GM23248 (cell line): ENCODE results near the gene RASGRP1.

Source experiments
- EZH2 ChIP-seq: fragments of 200-600 bp; sonication (generic); IDR thresholded peaks from 2 replicates; pipeline ENCODE4 v1.6.1; 2018; ENCODE audit warnings: antibody characterized with exemption, mild to moderate bottlenecking; ENCODE audit not compliant: insufficient read depth, poor library complexity, severe bottlenecking
- EZH2phosphoT487 ChIP-seq: fragments of 200-600 bp; sonication (generic); IDR thresholded peaks from 2 replicates; pipeline ENCODE4 v1.6.1; 2018; ENCODE audit warnings: antibody characterized with exemption, moderate library complexity, mild to moderate bottlenecking, low read depth; ENCODE audit not compliant: insufficient read depth

GRCh38 chr15:38490242-38490922 is 74.2 kb downstream of the RASGRP1 start:
- TF ChIP-seq EZH2 (no peak), EZH2phosphoT487 (no peak)
